HEK293 (cell line): ENCODE results near the gene TRIM33.
A peak's percentile ranks its signal among the peaks of the same experiment; 100 is the strongest.

Experiments
- CTCF ChIA-PET: fragments of 350-600 bp; formaldehyde crosslinking; extraction: SDS; loops from one replicate; lab custom pipeline; 2021; ENCODE audit warnings: antibody characterized with exemption; lab: Yijun Ruan, JAX
- POLR2A ChIA-PET: fragments of 300-600 bp; formaldehyde crosslinking; extraction: SDS; loops from one replicate; lab custom pipeline; 2020; ENCODE audit warnings: antibody characterized with exemption, inconsistent platforms; lab: Yijun Ruan, JAX
- H3K27ac ChIP-seq: fragments of 200-500 bp; sonication (Bioruptor generic); 2 replicates; pipeline ENCODE4 v1.5.1; 2014; ENCODE audit warnings: low read depth, low read length, control low read depth, inconsistent platforms; ENCODE audit errors: extremely low read depth
- H3K36me3 ChIP-seq, 2 experiments: fragments of 200-500 bp in 1 of 2; sonication (Bioruptor generic) in 1 of 2; 1 replicate in 1 of 2; 2 replicates in 1 of 2; pipeline ENCODE4 v1.5.1; 2014 to 2017; ENCODE audit warnings: inconsistent platforms in 2 of 2, low read length in 2 of 2; ENCODE audit not compliant: control insufficient read depth in 2 of 2, insufficient read depth in 1 of 2
- H3K4me1 ChIP-seq: fragments of 200-500 bp; sonication (Bioruptor generic); 2 replicates; pipeline ENCODE4 v1.5.1; 2014; ENCODE audit warnings: mild to moderate bottlenecking, low read length, inconsistent platforms; ENCODE audit not compliant: control insufficient read depth, insufficient read depth
- H3K4me3 ChIP-seq: 2 replicates; pipeline ENCODE4 v1.5.1; 2011; ENCODE audit warnings: low read depth, mild to moderate bottlenecking, control low read depth, low read length, moderate library complexity
- H3K9me3 ChIP-seq: fragments of 200-500 bp; sonication (Bioruptor generic); 2 replicates; pipeline ENCODE4 v1.5.1; 2014; ENCODE audit warnings: low read depth, low read length, inconsistent platforms; ENCODE audit not compliant: control insufficient read depth, insufficient read depth
- CTCF ChIP-seq: fragments of 450-650 bp; formaldehyde crosslinking; IDR thresholded peaks from 2 replicates; pipeline ENCODE4 v1.5.1; 2016; ENCODE audit warnings: missing biosample characterization, missing genetic modification characterization
- HOXA7 ChIP-seq: sonication (generic); formaldehyde crosslinking; IDR thresholded peaks from 2 replicates; pipeline ENCODE4 v1.8.1; 2022; ENCODE audit warnings: missing genetic modification reagents, borderline replicate concordance
- HOXC10 ChIP-seq: sonication (generic); formaldehyde crosslinking; IDR thresholded peaks from 2 replicates; pipeline ENCODE4 v1.8.1; 2023; ENCODE audit warnings: mild to moderate bottlenecking, missing genetic modification reagents
- REPIN1 ChIP-seq: fragments of 450-650 bp; formaldehyde crosslinking; IDR thresholded peaks from 2 replicates; pipeline ENCODE4 v1.5.1; 2017; ENCODE audit warnings: missing biosample characterization, missing genetic modification characterization, low read depth
- SP7 ChIP-seq: fragments of 450-650 bp; formaldehyde crosslinking; IDR thresholded peaks from 2 replicates; pipeline ENCODE4 v1.5.1; 2016; ENCODE audit warnings: missing biosample characterization, missing genetic modification characterization
- ZBTB17 ChIP-seq: fragments of 450-650 bp; formaldehyde crosslinking; IDR thresholded peaks from 2 replicates; pipeline ENCODE4 v1.5.1; 2016; ENCODE audit warnings: missing biosample characterization, missing genetic modification characterization
- ZBTB48 ChIP-seq: fragments of 450-650 bp; formaldehyde crosslinking; IDR thresholded peaks from 2 replicates; pipeline ENCODE4 v1.5.1; 2016; ENCODE audit warnings: missing biosample characterization, missing genetic modification characterization
- ZNF266 ChIP-seq: fragments of 450-650 bp; formaldehyde crosslinking; IDR thresholded peaks from 2 replicates; pipeline ENCODE4 v1.5.1; 2016; ENCODE audit warnings: missing biosample characterization, missing genetic modification characterization, low read depth
- ZNF335 ChIP-seq: fragments of 450-650 bp; formaldehyde crosslinking; conservative IDR thresholded peaks from 2 replicates; pipeline ENCODE4 v1.5.1; 2016; ENCODE audit warnings: missing biosample characterization, missing genetic modification characterization
- ZNF341 ChIP-seq: fragments of 450-650 bp; formaldehyde crosslinking; IDR thresholded peaks from 2 replicates; pipeline ENCODE4; 2016; ENCODE audit warnings: low read depth, missing biosample characterization, missing genetic modification characterization
- ZNF404 ChIP-seq: fragments of 450-650 bp; formaldehyde crosslinking; IDR thresholded peaks from 2 replicates; pipeline ENCODE4 v1.5.1; 2017; ENCODE audit warnings: missing biosample characterization, missing genetic modification characterization
- ZNF423 ChIP-seq: fragments of 450-650 bp; formaldehyde crosslinking; IDR thresholded peaks from 2 replicates; pipeline ENCODE4 v1.5.1; 2016; ENCODE audit warnings: missing biosample characterization, missing genetic modification characterization
- ZNF473 ChIP-seq: fragments of 450-650 bp; formaldehyde crosslinking; IDR thresholded peaks from 2 replicates; pipeline ENCODE4 v1.5.1; 2017; ENCODE audit warnings: missing biosample characterization, missing genetic modification characterization
- ZNF518A ChIP-seq: fragments of 450-650 bp; formaldehyde crosslinking; conservative IDR thresholded peaks from 2 replicates; pipeline ENCODE4 v1.5.1; 2016; ENCODE audit warnings: low read depth, missing biosample characterization, missing genetic modification characterization
- ZNF561 ChIP-seq: fragments of 450-650 bp; IDR thresholded peaks from 2 replicates; pipeline ENCODE4 v1.5.1; 2018; ENCODE audit warnings: missing biosample characterization, missing genetic modification characterization, borderline replicate concordance
- ZNF701 ChIP-seq: fragments of 450-650 bp; formaldehyde crosslinking; IDR thresholded peaks from 2 replicates; pipeline ENCODE4 v1.5.1; 2016; ENCODE audit warnings: missing biosample characterization, missing genetic modification characterization
- ZNF707 ChIP-seq: fragments of 450-650 bp; formaldehyde crosslinking; IDR thresholded peaks from 2 replicates; pipeline ENCODE4 v1.5.1; 2016; ENCODE audit warnings: missing biosample characterization, missing genetic modification characterization
- ZNF830 ChIP-seq: fragments of 450-650 bp; IDR thresholded peaks from 2 replicates; pipeline ENCODE4 v1.5.0; 2018; ENCODE audit warnings: missing biosample characterization, missing genetic modification characterization, low read depth, mild to moderate bottlenecking, moderate library complexity
- ZSCAN4 ChIP-seq: fragments of 450-650 bp; formaldehyde crosslinking; IDR thresholded peaks from 2 replicates; pipeline ENCODE4 v1.5.1; 2017; ENCODE audit warnings: missing biosample characterization, missing genetic modification characterization
- TF ChIP-seq, protein P1 (sequence below): fragments of 450-650 bp; formaldehyde crosslinking; IDR thresholded peaks from 2 replicates; pipeline ENCODE4 v1.5.1; 2016; ENCODE audit warnings: missing biosample characterization, missing genetic modification characterization
- TF ChIP-seq, protein P2 (sequence below): fragments of 450-650 bp; formaldehyde crosslinking; IDR thresholded peaks from 2 replicates; pipeline ENCODE4 v1.5.1; 2016; ENCODE audit warnings: missing biosample characterization, missing genetic modification characterization

The TRIM33 gene

GRCh38 chr1:114530224-114530623, 19.2 kb upstream of the TRIM33 start:
- H3K27ac ChIP-seq: no peak overlapping the region
- TF ChIP-seq ZNF341 (tag by site-specific recombination) (no peak), ZBTB48 (no peak), ZSCAN4 (no peak), CTCF (tag by site-specific recombination) (no peak), ZNF830 (tag by site-specific recombination) (no peak), HOXC10 (CRISPR knock-in tag) (no peak), ZNF473 (tag by site-specific recombination) (no peak), REPIN1 (tag by site-specific recombination) (no peak), ZNF701 (tag by site-specific recombination) (no peak), ZNF561 (tag by site-specific recombination) (no peak), ZNF423 (tag by site-specific recombination) (no peak), ZNF707 (tag by site-specific recombination) (no peak), ZNF404 (tag by site-specific recombination) (no peak), HOXA7 (CRISPR knock-in tag) (no peak)
- TF ChIP-seq, protein P1, sequence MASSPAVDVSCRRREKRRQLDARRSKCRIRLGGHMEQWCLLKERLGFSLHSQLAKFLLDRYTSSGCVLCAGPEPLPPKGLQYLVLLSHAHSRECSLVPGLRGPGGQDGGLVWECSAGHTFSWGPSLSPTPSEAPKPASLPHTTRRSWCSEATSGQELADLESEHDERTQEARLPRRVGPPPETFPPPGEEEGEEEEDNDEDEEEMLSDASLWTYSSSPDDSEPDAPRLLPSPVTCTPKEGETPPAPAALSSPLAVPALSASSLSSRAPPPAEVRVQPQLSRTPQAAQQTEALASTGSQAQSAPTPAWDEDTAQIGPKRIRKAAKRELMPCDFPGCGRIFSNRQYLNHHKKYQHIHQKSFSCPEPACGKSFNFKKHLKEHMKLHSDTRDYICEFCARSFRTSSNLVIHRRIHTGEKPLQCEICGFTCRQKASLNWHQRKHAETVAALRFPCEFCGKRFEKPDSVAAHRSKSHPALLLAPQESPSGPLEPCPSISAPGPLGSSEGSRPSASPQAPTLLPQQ (tag by site-specific recombination): no peak
- TF ChIP-seq, protein P2, sequence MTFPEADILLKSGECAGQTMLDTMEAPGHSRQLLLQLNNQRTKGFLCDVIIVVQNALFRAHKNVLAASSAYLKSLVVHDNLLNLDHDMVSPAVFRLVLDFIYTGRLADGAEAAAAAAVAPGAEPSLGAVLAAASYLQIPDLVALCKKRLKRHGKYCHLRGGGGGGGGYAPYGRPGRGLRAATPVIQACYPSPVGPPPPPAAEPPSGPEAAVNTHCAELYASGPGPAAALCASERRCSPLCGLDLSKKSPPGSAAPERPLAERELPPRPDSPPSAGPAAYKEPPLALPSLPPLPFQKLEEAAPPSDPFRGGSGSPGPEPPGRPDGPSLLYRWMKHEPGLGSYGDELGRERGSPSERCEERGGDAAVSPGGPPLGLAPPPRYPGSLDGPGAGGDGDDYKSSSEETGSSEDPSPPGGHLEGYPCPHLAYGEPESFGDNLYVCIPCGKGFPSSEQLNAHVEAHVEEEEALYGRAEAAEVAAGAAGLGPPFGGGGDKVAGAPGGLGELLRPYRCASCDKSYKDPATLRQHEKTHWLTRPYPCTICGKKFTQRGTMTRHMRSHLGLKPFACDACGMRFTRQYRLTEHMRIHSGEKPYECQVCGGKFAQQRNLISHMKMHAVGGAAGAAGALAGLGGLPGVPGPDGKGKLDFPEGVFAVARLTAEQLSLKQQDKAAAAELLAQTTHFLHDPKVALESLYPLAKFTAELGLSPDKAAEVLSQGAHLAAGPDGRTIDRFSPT (tag by site-specific recombination): no peak
- TF ChIP-seq, all 188 proteins: peak for 0
- CTCF ChIA-PET: interaction anchor here (0.6 kb wide), 1 partner anchor 20 kb away, joined by 3 read pairs; no protein-coding TSS in a partner anchor
- POLR2A ChIA-PET: no interaction called here
- Histone ChIP-seq H3K9me3 (no peaks in the 10 kb centered on the region), H3K36me3 (no peaks in the 10 kb centered on the region), H3K4me3 (no peak overlapping the region), H3K4me1 (no peaks in the 10 kb centered on the region)

GRCh38 chr1:114524944-114525343, 13.9 kb upstream of the TRIM33 start:
- POLR2A ChIA-PET: no interaction called here
- Histone ChIP-seq H3K27ac (no peak overlapping the region), H3K4me3 (no peak overlapping the region), H3K4me1 (no peaks in the 10 kb centered on the region), H3K36me3 (no peaks in the 10 kb centered on the region), H3K9me3 (no peaks in the 10 kb centered on the region)
- CTCF ChIA-PET: interaction anchor here (0.6 kb wide), 1 partner anchor 17 kb away, joined by 3 read pairs; no protein-coding TSS in a partner anchor
- TF ChIP-seq ZNF266 (tag by site-specific recombination) (no peak), ZBTB17 (tag by site-specific recombination) (0 out of 2 replicates have a peak, but pooled peaks have one; percentile 15), SP7 (tag by site-specific recombination) (no peak), ZNF518A (tag by site-specific recombination) (0 out of 2 replicates have a peak, but pooled peaks have one; percentile 26), ZNF335 (tag by site-specific recombination) (peak; percentile 39; the same call in 1 of the 2 replicates)
